GM12892 (cell line): ENCODE results near the gene MT1E.

ENCODE experiments used
- POLR2A ChIP-seq: IDR thresholded peaks from 2 replicates; pipeline ENCODE4 v1.6.1; 2011; ENCODE audit warnings: low read depth, low read length, control low read depth
- TAF1 ChIP-seq: IDR thresholded peaks from 2 replicates; pipeline ENCODE4 v1.6.1; 2011; ENCODE audit warnings: low read depth, mild to moderate bottlenecking, control low read depth, low read length, borderline replicate concordance

DNA sequence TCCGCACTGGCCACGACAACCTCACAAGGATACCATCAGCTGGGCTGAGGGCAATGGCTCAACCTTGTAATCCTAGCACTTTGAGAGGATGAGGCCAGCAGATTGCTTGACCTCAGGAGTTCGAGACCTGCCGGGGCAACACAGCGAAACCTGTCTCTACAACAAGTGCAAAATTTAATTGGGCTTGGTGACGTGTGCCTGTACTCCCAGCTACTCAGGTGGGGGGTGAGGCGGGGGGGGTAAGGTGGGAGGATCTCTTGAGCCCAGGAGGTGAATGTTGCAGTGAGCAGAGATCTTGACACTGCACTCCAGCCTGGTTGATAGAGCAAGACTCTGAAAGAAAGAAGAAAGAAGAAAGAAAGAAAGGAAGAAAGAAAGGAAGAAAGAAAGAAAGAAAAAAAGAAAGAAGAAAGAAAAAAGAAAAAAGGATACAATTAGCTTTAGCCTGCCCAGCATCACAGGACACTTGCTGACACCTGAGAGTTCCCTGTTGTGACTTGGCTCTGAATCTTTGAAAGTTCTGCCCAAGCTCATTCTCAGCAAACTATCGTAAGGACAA lies 5.2 kb upstream of the MT1E start:
- no peak for TF ChIP-seq TAF1
- TF ChIP-seq POLR2A, result no peak
